Astrocyte of the cerebellum (primary cell): ENCODE results near the gene TAS2R30.

ENCODE experiments used
- DNase-seq: peaks from one replicate; pipeline ENCODE4 v3.0.0-alpha.2; 2011; ENCODE audit warnings: low read depth
- H3K4me3 ChIP-seq: 2 replicates; pipeline ENCODE4 v1.5.1; 2011; ENCODE audit warnings: mild to moderate bottlenecking, low read depth, low read length, moderate library complexity
- CTCF ChIP-seq: IDR thresholded peaks from 2 replicates; pipeline ENCODE4 v1.5.1; 2012; ENCODE audit warnings: low read length, low read depth, moderate library complexity, mild to moderate bottlenecking; ENCODE audit errors: missing control alignments
- in situ Hi-C: cut with HindIII; loops from 2 replicates; pipeline ENCODE4 v1.10.0; 2017; ENCODE audit warnings: low sequenced_read_pairs

The TAS2R30 gene, protein sequence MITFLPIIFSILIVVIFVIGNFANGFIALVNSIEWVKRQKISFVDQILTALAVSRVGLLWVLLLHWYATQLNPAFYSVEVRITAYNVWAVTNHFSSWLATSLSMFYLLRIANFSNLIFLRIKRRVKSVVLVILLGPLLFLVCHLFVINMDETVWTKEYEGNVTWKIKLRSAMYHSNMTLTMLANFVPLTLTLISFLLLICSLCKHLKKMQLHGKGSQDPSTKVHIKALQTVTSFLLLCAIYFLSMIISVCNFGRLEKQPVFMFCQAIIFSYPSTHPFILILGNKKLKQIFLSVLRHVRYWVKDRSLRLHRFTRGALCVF

DNA sequence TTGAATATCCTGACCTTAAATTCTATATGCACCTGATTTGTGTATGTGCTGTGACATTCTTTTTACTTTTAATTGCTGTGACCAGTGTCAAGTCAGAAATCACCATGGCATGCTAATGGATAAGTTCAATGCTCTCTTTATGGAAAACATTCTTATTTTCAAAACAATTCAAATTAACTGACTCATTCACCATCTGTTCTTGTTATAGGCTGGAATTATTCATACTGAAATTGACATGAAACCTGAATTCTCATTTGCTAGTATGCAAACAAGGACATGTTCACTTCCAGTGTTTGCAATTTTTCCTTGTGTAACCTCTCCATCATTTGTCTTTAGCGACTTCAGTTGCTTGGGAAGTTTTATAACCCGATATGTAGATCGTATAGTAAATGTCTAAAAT is at the start of gene TAS2R30:
Gene TAS2R30, minus strand, starts transcription at position 340 of the 400 bp plus-strand sequence. CDS start 400 bp downstream, outside the sequence.
- no peak within 1 kb of the TSS for H3K4me3 ChIP-seq
- in situ Hi-C loops = no loop called here
- DNase-seq = no peak
- TF ChIP-seq CTCF = no peak

- H3K4me3 ChIP-seq = no peak overlapping the region
- no peak for DNase-seq
- TF ChIP-seq CTCF = no peak
- in situ Hi-C loops = loop anchor here (25.0 kb wide), 1 partner anchor 396 kb away; no protein-coding TSS in a partner anchor
Measured at GRCh38 chr12:11183011-11183410, 48.6 kb upstream of the TAS2R30 start.

DNA sequence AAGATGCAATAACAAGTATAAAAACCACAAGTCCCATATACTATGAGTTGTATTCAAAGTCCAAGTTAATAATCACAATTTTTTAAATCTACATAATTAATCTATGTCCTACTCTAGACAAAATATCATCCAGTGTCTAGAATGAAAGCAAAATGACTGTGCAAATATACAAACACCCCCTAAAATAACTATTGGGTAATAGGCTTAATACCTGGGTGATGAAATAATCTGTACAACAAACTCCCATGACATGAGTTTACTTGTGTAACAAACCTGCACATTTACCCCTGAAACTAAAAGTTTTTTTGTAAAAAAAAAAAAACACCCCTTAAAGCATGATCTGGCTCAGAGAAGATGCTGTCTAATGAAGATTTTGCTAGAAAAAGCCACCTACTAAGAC is 48.1 kb upstream of the TAS2R30 start:
- no peak for DNase-seq
- TF ChIP-seq CTCF = no peak
- H3K4me3 ChIP-seq = no peak overlapping the region
- in situ Hi-C loops = loop anchor here (25.0 kb wide), 1 partner anchor 395 kb away; no protein-coding TSS in a partner anchor

DNA sequence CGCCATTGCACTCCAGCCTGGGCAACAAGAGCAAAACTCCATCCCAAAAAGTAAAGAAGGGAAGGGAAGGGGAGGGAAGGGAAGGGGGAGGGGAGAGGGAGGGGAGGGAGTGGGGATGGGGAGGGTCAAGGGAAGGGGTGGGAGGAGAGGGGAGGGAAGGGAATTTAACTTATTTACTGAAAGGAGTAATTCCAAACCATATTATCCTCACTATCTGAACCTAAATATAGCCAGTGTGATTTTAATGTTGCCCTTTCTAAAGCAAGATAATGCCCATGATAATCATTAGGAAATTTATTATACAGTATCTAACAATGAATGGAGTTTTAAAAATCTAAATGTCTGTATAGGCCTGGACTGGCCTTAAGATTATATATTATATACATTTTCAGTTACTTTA is 43.8 kb upstream of the TAS2R30 start:
- H3K4me3 ChIP-seq = no peak overlapping the region
- DNase-seq = no peak
- in situ Hi-C loops = loop anchor here (25.0 kb wide), 1 partner anchor 391 kb away; no protein-coding TSS in a partner anchor
- no peak for TF ChIP-seq CTCF

DNA sequence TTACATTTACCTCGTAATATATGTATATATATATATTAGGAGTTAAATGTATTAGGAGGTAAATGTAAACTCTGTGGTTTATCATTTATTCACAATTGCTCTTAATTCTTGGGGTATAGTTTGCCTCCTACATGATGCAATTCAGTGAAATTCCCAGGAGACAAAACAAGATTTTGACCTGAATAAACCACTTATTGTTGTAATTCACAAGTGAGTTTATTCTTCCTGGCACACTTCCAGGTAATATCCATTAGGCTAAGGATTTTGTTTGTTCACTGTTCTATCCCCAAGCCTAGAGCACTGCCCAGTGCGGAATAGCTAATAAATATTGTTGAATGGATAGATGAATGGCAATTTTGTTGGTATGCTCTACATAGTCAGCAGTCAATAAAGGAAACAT is 39.6 kb upstream of the TAS2R30 start:
- H3K4me3 ChIP-seq = no peak overlapping the region
- no peak for TF ChIP-seq CTCF
- DNase-seq = no peak
- in situ Hi-C loops = no loop called here

- DNase-seq = peak; percentile 2
- peak overlapping the region; percentile 58 for H3K4me3 ChIP-seq
- TF ChIP-seq CTCF = no peak
- in situ Hi-C loops = no loop called here
Measured at GRCh38 chr12:11171969-11172675, 37.7 kb upstream of the TAS2R30 start.
